ENCODE data around the gene GALNT9. TPM values are rescaled to one million over a fixed set of nuclear protein-coding genes. Genes with fewer than 3 reads are reported as not detected.

GALNT9 gene
- total RNA-seq, 2 experiments from 2014 or later = 0.86 to 1.2 TPM

DNA sequence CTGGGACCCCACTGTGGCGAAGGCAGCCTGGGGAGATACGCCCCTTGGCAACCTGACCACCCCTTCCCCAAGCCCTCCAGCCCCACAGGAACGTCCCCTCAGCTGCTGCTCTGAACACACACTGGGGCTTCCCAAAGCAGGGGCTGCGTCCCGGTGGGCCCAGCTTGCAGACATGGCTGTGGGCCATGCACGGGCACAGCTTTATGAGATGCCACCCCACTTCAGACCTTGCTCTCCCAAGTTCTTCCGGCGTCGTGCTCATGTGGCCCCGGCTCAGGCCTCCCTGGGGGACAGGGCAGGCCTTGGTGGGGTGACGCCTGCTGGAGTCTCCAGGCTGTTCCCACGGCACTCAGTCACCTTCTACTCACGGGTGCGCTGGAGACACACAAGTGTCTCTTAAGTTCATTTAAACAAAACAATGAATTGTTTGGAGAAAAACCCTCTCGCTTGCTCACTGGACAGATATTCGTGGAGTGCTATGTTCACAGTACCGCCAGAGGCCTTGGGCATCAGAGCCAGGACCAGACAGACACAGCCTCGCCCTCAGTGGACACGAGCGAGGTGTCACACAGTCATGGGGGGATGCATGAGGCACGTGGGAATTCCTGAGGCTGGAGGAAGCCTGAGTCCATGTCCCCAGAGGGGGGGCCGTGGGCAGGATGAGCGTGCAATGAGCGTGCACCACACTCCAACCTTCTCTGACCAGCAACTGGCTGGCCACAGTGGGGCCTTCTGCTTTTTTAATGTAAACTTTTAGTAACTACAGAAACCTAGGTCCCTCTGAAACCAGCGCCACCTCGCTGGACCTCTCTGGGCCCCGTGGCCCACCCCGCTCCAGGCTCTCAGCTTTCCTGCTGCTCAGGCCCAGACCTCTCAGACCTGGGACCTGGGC is 4.3 kb downstream of the GALNT9 start:
- intact Hi-C loops (cut with micrococcal nuclease) = loop anchor here (5.0 kb wide), 2 partner anchors 38 to 167 kb away; partner anchors contain the start of gene FBRSL1
- Mint-ChIP-seq H3K9me3 (no peaks in the 10 kb centered on the region), H3K27ac (no peak overlapping the region), H3K36me3 (ENCODE audit: low read depth) (no peaks in the 10 kb centered on the region), H3K27me3 (ENCODE audit: low read depth) (peaks cover 13% of the 10 kb centered on the region), H3K4me1 (ENCODE audit: low read depth) (peaks cover 31% of the 10 kb centered on the region), H3K4me3 (no peak overlapping the region)
- DNase-seq = no peak
- CTCF ChIA-PET = no interaction called here

DNA sequence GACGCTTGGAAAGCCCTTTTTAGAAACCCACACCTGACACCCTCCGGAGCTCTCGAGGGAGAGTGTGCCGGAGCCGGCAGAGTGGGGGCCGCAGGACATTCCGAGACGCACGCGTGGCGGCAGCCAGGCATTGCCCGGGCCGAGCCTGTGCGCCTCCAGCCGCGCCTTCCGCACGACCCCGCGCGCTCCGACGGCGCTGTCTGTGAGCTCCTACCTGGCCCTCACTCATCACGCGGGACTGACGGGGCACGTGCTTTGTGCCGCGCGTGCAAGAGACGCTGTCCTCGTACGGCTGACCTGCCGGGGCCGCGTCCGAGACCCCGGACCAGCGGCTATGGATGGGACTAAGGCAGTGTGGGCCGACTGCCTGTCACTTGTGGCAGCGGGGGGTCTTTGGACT is 5.2 kb downstream of the GALNT9 start:
- CTCF ChIA-PET = no interaction called here
- H3K9me3 Mint-ChIP-seq = no peaks in the 10 kb centered on the region
- H3K4me1 Mint-ChIP-seq (ENCODE audit: low read depth) = peaks cover 31% of the 10 kb centered on the region
- intact Hi-C loops (cut with micrococcal nuclease) = no loop called here
- no peak overlapping the region for H3K4me3 Mint-ChIP-seq
- peaks cover 12% of the 10 kb centered on the region for H3K27me3 Mint-ChIP-seq (ENCODE audit: low read depth)
- no peaks in the 10 kb centered on the region for H3K36me3 Mint-ChIP-seq (ENCODE audit: low read depth)
- no peak overlapping the region for H3K27ac Mint-ChIP-seq
- DNase-seq = no peak

DNA sequence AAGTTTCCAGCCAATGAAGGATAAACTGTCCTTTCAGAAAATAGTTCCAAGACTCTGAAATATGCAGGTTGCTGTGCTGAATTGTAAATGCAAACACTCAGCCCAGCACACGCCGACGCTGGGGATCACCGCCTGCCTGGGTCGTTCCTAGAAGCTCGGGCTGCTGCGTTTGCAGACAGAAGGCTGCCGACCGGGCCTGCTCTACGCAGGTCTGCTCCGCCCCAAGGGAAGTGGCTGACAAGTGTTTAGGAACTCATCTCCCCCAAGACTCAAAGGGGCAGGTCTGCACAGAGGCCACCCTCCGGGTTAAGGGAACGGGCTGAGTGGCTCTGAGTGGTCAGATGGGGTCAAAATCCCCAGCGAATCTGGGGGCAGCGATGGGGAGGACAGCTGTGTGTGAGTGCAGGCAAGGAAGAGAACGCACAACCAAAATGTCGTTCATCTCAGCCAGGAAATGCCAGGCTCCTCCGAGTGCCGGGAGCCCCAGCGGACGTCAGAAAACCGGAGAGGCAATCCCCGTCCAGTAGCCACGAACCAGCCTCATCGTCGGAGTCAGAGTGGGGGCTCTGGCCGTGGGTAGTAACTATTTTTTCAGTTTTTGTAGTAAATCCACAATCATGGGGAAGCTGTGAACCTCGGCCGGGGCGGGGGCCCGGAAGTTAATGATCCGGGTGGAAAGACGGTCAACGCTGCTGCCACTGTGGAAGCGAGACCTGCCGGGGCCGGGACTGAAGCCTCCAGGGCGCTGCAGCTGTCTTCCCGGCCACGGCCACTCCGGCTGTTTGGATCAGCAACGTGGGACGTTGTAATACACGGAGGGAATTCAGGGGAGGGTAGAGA is 6.0 kb downstream of the GALNT9 start:
- H3K27me3 Mint-ChIP-seq (ENCODE audit: low read depth) = peaks cover 12% of the 10 kb centered on the region
- peaks cover 30% of the 10 kb centered on the region for H3K4me1 Mint-ChIP-seq (ENCODE audit: low read depth)
- intact Hi-C loops (cut with micrococcal nuclease) = no loop called here
- CTCF ChIA-PET = no interaction called here
- H3K27ac Mint-ChIP-seq = peak overlapping the region; percentile 66
- H3K9me3 Mint-ChIP-seq = no peaks in the 10 kb centered on the region
- DNase-seq = peak; percentile 45
- peak overlapping the region; percentile 53 for H3K4me3 Mint-ChIP-seq
- H3K36me3 Mint-ChIP-seq (ENCODE audit: low read depth) = no peaks in the 10 kb centered on the region

DNA sequence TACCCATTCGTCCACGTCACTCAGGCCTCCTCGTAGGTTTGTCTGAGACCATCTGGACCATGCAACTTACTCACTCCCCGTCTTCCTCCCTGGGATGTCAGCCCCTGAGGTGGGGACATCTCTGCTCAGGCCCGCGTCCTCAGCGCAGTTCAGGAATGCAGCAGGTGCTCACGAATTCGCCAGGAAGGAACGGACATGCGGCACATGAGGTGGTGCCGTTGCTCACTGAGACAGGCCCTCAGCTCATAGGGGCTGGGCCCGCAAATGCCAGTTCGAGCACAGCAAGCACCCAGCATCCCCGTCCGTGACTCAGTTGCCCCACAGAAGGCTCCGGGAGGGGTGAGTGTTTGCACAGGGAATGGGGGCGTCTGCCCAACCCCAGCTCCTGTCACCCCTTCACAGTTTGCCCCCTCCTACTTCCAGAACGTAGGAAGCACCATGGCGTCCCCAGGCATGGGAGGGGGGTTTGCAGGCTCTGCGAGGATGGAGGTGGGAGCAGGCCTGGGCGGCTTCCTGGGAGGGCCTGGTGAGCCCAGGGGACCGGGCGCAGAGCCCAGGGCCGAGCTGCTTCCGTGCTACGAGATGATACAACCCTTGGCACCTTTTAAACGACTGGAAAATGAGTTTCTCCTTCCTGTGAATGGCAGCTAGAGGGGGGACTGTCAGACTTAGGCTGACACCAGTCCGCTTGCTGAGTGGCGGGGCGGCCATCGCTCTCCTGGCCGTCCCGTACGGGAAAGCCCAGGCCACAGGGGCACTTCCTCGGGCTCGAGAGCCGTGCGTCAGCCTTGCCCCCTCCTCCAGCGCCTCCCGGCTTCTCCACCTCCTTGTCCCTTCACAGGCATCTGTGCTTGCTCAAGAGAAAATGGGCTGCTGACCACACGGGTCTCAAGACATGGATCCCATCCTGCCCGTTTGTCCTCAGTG is 6.9 kb downstream of the GALNT9 start:
- CTCF ChIA-PET = no interaction called here
- no peak overlapping the region for H3K4me3 Mint-ChIP-seq
- H3K27ac Mint-ChIP-seq = no peak overlapping the region
- intact Hi-C loops (cut with micrococcal nuclease) = no loop called here
- no peaks in the 10 kb centered on the region for H3K9me3 Mint-ChIP-seq
- no peak for DNase-seq
- H3K36me3 Mint-ChIP-seq (ENCODE audit: low read depth) = no peaks in the 10 kb centered on the region
- H3K27me3 Mint-ChIP-seq (ENCODE audit: low read depth) = peaks cover 12% of the 10 kb centered on the region
- peaks cover 21% of the 10 kb centered on the region for H3K4me1 Mint-ChIP-seq (ENCODE audit: low read depth)

DNA sequence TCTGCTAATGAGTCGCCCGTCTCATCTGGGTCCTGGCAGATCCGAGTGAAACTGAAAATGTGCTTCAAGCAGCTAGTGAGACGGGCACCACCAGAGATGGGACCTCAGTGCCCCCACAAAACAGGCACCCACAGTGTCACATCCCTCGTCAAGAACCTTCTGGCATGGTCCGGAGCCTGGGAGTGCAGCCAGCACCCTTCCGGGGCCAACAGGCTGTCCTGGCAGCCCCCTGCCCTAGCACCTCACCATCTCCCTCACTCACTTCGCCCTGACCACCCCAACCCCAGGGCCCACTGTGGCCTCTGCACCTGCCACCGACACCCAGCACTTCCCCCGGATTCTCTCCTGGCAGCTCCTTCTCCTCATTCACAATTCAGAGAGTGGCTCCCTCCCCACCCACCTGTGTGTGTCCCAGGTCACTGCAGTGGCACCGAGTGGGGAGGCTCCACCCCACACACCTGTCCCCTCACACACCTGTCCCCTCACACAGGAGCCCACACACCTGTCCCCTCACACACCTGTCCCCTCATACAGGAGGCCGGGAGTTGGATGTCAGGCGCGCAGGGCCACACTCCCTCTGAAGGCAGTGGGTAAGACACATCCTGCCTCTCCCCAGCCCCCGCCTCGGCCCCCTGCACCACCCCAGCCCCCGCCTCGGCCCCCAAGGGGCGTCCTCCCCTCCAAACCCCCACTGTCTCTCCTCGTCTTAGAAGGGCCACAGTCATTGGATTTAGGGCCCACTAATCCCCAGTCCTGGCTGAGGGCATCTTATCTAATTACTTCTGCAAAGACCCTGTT is 7.9 kb downstream of the GALNT9 start:
- Mint-ChIP-seq H3K27me3 (ENCODE audit: low read depth) (peaks cover 15% of the 10 kb centered on the region), H3K4me1 (ENCODE audit: low read depth) (peaks cover 12% of the 10 kb centered on the region), H3K36me3 (ENCODE audit: low read depth) (no peaks in the 10 kb centered on the region), H3K4me3 (no peak overlapping the region), H3K9me3 (no peaks in the 10 kb centered on the region), H3K27ac (no peak overlapping the region)
- intact Hi-C loops (cut with micrococcal nuclease) = no loop called here
- CTCF ChIA-PET = no interaction called here
- DNase-seq = no peak

DNA sequence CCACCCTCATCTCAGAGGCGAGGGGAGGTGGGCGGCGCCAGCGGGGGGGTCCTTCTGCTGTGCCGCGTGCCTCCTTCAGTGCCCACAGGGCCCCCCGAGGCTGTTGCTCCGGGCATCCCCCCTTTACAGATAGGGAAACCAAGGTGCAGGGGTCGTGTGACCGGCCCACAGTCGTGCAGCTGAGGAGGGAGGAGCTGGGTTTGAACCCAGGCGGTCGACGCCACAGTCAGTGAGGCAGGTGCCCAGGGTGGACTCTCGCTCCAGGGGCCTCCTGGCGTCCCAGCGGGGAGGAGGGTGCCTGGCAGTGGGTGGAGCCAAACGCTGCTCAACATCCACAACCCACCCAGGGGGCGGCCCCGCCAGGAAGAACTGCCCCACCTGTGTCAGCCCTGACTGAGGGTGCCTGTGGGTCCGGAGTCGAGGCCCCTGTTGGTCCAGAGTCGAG is 8.6 kb downstream of the GALNT9 start:
- H3K36me3 Mint-ChIP-seq (ENCODE audit: low read depth) = no peaks in the 10 kb centered on the region
- H3K27me3 Mint-ChIP-seq (ENCODE audit: low read depth) = peaks cover 17% of the 10 kb centered on the region
- H3K9me3 Mint-ChIP-seq = no peaks in the 10 kb centered on the region
- CTCF ChIA-PET = no interaction called here
- peaks cover 10% of the 10 kb centered on the region for H3K4me1 Mint-ChIP-seq (ENCODE audit: low read depth)
- DNase-seq = no peak
- H3K27ac Mint-ChIP-seq = no peak overlapping the region
- intact Hi-C loops (cut with micrococcal nuclease) = no loop called here
- no peak overlapping the region for H3K4me3 Mint-ChIP-seq

DNA sequence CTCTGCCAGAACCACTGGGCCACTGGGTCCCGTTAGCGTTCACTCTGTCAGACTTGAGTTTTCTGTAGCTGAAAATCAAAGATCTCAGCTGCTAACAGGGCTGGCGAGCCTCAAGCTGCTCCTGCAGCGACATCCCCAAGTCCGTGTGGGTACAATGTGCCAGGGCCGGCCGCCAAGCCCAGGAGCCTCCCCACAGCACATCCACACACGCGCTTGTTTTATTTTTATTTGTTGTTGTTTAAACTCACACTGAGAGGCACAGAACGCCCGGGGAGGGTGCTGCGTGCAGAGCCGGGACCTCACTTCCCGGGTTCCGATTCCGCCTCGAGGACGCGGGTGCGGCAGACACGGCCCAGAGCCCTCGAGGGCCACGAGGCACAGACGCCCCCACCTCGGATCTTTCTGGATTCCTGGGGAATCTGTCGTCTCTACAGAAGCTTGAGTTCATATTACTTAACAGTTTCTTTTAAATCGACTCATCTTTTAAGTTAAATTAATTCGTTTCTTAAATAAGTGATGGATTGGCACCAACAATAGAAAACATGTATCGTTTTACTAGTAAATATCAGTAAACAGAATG is 9.3 kb downstream of the GALNT9 start:
- DNase-seq = no peak
- peaks cover 10% of the 10 kb centered on the region for H3K4me1 Mint-ChIP-seq (ENCODE audit: low read depth)
- CTCF ChIA-PET = no interaction called here
- H3K27me3 Mint-ChIP-seq (ENCODE audit: low read depth) = peaks cover 17% of the 10 kb centered on the region
- intact Hi-C loops (cut with micrococcal nuclease) = no loop called here
- no peak overlapping the region for H3K4me3 Mint-ChIP-seq
- H3K36me3 Mint-ChIP-seq (ENCODE audit: low read depth) = no peaks in the 10 kb centered on the region
- no peak overlapping the region for H3K27ac Mint-ChIP-seq
- H3K9me3 Mint-ChIP-seq = no peaks in the 10 kb centered on the region

DNA sequence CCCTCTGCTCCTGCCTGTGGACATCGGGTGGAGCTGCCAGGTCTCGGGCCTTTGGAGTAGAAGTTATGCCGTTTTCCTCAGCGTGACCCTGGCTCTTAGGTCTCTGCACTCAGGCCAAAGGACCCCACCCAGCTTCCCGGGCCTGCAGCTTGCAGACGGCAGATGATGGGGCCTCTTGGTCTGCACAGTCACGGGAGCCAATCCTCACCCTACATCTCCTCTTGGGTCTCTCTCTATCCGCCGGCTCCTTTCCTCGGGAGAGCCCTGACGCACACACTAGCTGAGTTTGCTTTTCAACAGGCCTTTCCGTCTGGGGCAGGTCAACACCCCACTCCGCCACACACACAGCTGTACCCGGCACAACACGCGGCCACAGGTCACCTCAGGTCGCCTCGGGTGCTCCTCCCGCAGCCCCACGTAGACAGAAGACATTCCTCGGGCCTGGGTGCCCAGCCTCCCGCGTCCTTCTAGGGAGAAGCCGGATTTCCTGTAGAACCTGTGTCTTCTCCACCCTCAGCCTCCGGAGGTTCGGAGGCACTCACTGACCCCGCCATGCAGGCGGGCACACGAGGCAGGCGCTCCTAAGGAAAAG is 9.9 kb downstream of the GALNT9 start:
- CTCF ChIA-PET = no interaction called here
- H3K27me3 Mint-ChIP-seq (ENCODE audit: low read depth) = peaks cover 12% of the 10 kb centered on the region
- DNase-seq = no peak
- no peaks in the 10 kb centered on the region for H3K9me3 Mint-ChIP-seq
- H3K4me3 Mint-ChIP-seq = no peak overlapping the region
- peaks cover 10% of the 10 kb centered on the region for H3K4me1 Mint-ChIP-seq (ENCODE audit: low read depth)
- H3K36me3 Mint-ChIP-seq (ENCODE audit: low read depth) = no peaks in the 10 kb centered on the region
- intact Hi-C loops (cut with micrococcal nuclease) = no loop called here
- no peak overlapping the region for H3K27ac Mint-ChIP-seq

DNA sequence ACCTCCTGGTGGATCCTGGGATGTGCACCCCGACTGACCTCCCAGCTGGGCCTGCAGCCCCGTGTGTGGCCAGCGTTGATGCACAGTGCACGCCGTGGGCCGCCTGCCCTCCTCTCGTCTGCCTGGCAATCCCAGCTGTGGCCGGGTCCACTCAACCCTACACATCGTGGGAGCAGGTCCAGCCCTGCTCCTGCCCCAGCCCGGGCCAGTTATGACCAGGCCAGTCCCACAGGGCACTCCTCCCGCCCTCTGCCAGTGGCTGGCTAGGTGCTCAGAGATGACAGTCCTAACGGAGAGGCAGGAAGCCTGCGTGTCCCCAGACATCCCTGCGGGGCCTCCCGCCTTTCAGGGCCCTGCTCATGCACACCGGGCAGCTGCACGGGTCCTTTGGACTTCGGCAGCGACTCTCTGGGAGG is 10.8 kb downstream of the GALNT9 start:
- DNase-seq = no peak
- intact Hi-C loops (cut with micrococcal nuclease) = no loop called here
- peaks cover 7% of the 10 kb centered on the region for H3K4me1 Mint-ChIP-seq (ENCODE audit: low read depth)
- no peaks in the 10 kb centered on the region for H3K9me3 Mint-ChIP-seq
- H3K4me3 Mint-ChIP-seq = no peak overlapping the region
- no peaks in the 10 kb centered on the region for H3K36me3 Mint-ChIP-seq (ENCODE audit: low read depth)
- CTCF ChIA-PET = no interaction called here
- H3K27ac Mint-ChIP-seq = no peak overlapping the region
- peaks cover 12% of the 10 kb centered on the region for H3K27me3 Mint-ChIP-seq (ENCODE audit: low read depth)

DNA sequence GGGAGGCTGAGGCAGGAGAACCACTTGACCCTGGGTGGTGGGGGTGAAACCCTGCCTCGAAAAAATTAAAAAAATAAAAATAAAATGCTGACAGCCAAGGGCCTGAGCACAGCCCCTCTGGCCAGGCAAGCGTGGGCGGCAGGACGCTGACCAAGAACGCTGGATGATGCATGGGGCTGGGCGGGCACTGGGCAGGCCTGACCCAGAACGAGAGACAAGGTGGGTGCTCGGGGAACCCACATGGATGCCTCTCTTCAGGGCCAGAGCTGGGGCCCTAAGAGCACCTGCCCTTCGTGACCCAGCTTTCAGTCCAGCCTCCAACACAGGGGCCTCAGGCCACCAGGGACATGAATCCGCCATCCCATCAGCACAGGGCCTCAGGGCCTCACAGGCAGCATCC is 11.3 kb downstream of the GALNT9 start:
- peaks cover 3% of the 10 kb centered on the region for H3K4me1 Mint-ChIP-seq (ENCODE audit: low read depth)
- no peak overlapping the region for H3K4me3 Mint-ChIP-seq
- CTCF ChIA-PET = no interaction called here
- no peaks in the 10 kb centered on the region for H3K36me3 Mint-ChIP-seq (ENCODE audit: low read depth)
- intact Hi-C loops (cut with micrococcal nuclease) = no loop called here
- no peaks in the 10 kb centered on the region for H3K9me3 Mint-ChIP-seq
- no peak for DNase-seq
- no peak overlapping the region for H3K27ac Mint-ChIP-seq
- peaks cover 8% of the 10 kb centered on the region for H3K27me3 Mint-ChIP-seq (ENCODE audit: low read depth)
